ENCODE results near the gene FMNL2. TPM values are rescaled to one million over a fixed set of nuclear protein-coding genes. Genes with fewer than 3 reads are reported as not detected.

FMNL2 gene
- polyA plus RNA-seq, 1 donor from 2014 or later = 86.5 TPM

GRCh38 chr2:152565884-152566727 is 231.1 kb downstream of the FMNL2 start:
- no peak overlapping the region for H3K4me2 ChIP-seq (ENCODE audit: low read length)
- peaks cover 2% of the 10 kb centered on the region for H3F3A ChIP-seq (ENCODE audit: insufficient read depth, low read length, poor library complexity, severe bottlenecking)
- peaks cover 3% of the 10 kb centered on the region for H3K79me2 ChIP-seq (replicated peaks; ENCODE audit: insufficient read depth, low read length)
- no peak overlapping the region for H3K27ac ChIP-seq (ENCODE audit: low read length)
- H3K9me2 ChIP-seq (ENCODE audit: insufficient read depth, low read length) = no peaks in the 10 kb centered on the region
- H3K4me3 ChIP-seq (ENCODE audit: low read length) = no peak overlapping the region
- H3K9ac ChIP-seq (ENCODE audit: low read length) = no peak overlapping the region
- H4K20me1 ChIP-seq (ENCODE audit: insufficient read depth) = no peaks in the 10 kb centered on the region
- no peaks in the 10 kb centered on the region for H3K9me3 ChIP-seq (ENCODE audit: low read length)
- no peaks in the 10 kb centered on the region for H3K27me3 ChIP-seq (ENCODE audit: insufficient read depth, low read depth, low read length)
- H3K36me3 ChIP-seq (ENCODE audit: insufficient read depth, low read length) = no peaks in the 10 kb centered on the region
- no peak for TF ChIP-seq TAF1 (IDR thresholded peaks at IDR 0.05; ENCODE audit: low read depth)
- TF ChIP-seq EP300 (conservative IDR thresholded peaks at IDR 0.05; ENCODE audit: poor library complexity, severe bottlenecking) = no peak
- TF ChIP-seq SMC3 (conservative IDR thresholded peaks at IDR 0.05; ENCODE audit: poor library complexity) = no peak
- no peak for TF ChIP-seq RAD21 (conservative IDR thresholded peaks at IDR 0.05)
- TF ChIP-seq MXI1 (conservative IDR thresholded peaks at IDR 0.05; ENCODE audit: poor library complexity, severe bottlenecking) = no peak
- no peak for TF ChIP-seq POLR2AphosphoS5 (IDR thresholded peaks at IDR 0.05)
- no peak for TF ChIP-seq EZH2 (IDR thresholded peaks at IDR 0.05; ENCODE audit: borderline replicate concordance, insufficient read depth, low read length, poor library complexity, severe bottlenecking)
- TF ChIP-seq CTCF (IDR thresholded peaks at IDR 0.05; ENCODE audit: poor library complexity, severe bottlenecking) = no peak
- TF ChIP-seq REST (IDR thresholded peaks at IDR 0.05; ENCODE audit: borderline replicate concordance) = no peak
- H2AFZ ChIP-seq (ENCODE audit: low read depth, low read length) = no peak overlapping the region

GRCh38 chr2:152566728-152567069 is 231.7 kb downstream of the FMNL2 start:
- Histone ChIP-seq H3K27ac (ENCODE audit: low read length) (no peak overlapping the region), H3K4me3 (ENCODE audit: low read length) (no peak overlapping the region), H3K9ac (ENCODE audit: low read length) (no peak overlapping the region), H4K20me1 (ENCODE audit: insufficient read depth) (no peaks in the 10 kb centered on the region), H2AFZ (ENCODE audit: low read depth, low read length) (no peak overlapping the region), H3F3A (ENCODE audit: insufficient read depth, low read length, poor library complexity, severe bottlenecking) (peaks cover 2% of the 10 kb centered on the region), H3K9me2 (ENCODE audit: insufficient read depth, low read length) (no peaks in the 10 kb centered on the region), H3K9me3 (ENCODE audit: low read length) (no peaks in the 10 kb centered on the region), H3K4me2 (ENCODE audit: low read length) (no peak overlapping the region), H3K79me2 (replicated peaks; ENCODE audit: insufficient read depth, low read length) (peaks cover 3% of the 10 kb centered on the region), H3K36me3 (ENCODE audit: insufficient read depth, low read length) (no peaks in the 10 kb centered on the region), H3K27me3 (ENCODE audit: insufficient read depth, low read depth, low read length) (no peaks in the 10 kb centered on the region)
- TF ChIP-seq MXI1 (conservative IDR thresholded peaks at IDR 0.05; ENCODE audit: poor library complexity, severe bottlenecking) (no peak), CTCF (IDR thresholded peaks at IDR 0.05; ENCODE audit: poor library complexity, severe bottlenecking) (no peak), REST (IDR thresholded peaks at IDR 0.05; ENCODE audit: borderline replicate concordance) (no peak), EZH2 (IDR thresholded peaks at IDR 0.05; ENCODE audit: borderline replicate concordance, insufficient read depth, low read length, poor library complexity, severe bottlenecking) (no peak)
